Inflammatory macrophage (primary cell): Measurements from ENCODE around the gene B3GLCT.

Experiments used
- DNase-seq, 2 donors: peaks; one replicate each; pipeline ENCODE4 v3.0.0-alpha.2; 2020 to 2022

Gene B3GLCT

DNA sequence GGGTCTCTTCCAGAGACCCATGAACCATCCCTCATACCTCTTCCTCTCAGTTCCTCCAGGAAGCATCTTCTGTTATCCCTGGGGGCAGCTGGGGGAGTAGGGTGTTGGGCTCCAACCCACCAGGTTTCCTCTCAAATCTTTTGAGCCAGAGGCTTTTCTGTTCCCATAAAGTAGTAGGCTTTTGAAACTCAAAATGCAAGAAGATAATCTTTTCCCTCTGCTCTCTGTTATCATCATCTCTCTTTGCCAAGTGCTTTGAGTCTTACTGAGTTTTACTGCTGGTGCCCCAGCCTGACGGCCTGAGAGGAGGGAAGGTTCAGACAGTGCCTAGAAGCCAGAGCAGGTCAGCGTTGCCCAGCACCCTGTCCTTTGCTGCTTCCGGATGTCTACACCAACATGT is 157.2 kb downstream of the B3GLCT start:
- DNase-seq: no peak

DNA sequence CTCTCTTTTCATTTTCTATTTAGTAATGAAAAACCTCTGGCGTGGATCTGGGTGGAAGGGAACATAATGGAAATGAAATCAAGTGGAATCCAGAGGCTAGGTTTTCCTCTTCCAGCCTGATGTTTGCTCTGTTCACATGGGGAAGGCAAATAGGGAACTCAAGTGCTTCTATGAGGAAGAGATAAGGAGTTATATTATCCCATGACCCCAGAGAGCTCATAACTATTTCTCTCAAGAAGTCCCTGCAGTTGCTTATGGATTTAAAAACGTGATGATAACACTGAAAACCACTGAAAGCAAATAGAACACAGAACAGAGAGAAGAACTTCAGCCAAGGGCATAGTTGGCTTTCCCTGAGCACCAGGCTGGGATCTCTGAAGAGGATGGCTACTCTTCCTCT is 157.8 kb downstream of the B3GLCT start:
- no peak for DNase-seq

DNA sequence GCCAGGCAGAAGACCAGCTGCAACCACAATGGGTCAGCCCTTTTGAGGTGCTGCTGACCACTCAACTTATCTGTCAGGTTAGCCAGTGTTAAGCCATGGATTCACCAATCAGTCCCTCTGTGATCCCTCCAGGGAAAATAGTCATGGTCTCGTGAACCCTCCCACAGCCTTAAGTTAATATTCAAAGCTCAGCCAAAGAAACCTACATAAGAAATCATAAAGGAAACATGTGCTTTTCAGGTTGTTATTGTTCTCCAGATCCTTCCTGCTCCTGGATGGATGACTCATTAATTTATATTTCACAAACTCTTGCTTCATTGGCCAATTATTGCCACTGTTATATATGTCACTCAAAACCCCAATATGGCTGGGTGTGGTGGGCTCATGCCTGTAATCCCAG is 161.9 kb downstream of the B3GLCT start:
- DNase-seq: no peak

DNA sequence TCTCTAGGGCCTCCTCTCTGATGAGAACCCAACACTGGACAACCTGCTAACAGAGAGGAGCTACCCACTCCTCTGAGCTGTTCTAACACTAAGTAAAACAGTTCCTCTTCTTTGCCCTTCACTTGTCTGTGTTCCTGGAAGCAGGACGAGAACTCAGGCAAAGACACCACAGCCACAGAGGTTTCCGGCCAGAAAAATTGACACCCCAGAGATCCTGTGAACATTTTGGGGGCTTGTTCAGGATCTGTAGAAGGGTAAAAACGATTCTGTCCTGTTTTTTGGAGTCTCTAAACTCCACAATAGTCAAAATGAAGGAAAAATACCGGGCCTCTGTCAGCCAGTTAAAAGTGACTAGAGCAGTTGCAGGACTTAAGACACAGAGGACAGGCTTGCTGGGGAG is 165.9 kb downstream of the B3GLCT start:
- no peak for DNase-seq

DNA sequence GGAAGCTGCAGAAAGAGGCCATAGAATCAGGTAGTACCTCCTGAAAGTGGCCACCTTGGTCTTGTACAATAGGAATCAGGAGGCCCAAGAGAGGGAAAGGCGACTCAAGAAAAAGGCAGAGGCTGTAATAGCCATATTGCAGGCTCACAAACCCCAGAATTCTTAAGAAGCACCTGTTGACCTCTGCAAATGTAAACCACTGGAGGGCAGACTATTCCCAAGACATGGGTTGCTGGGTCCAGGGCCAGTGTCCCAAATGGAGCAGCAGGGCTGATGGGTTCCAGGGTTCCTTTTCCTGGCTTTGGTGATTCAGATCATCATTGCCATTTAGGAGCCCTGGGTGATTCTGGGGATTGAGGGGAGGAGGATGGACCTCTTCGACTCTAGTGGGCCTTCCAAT is 167.6 kb downstream of the B3GLCT start:
- no peak for DNase-seq

DNA sequence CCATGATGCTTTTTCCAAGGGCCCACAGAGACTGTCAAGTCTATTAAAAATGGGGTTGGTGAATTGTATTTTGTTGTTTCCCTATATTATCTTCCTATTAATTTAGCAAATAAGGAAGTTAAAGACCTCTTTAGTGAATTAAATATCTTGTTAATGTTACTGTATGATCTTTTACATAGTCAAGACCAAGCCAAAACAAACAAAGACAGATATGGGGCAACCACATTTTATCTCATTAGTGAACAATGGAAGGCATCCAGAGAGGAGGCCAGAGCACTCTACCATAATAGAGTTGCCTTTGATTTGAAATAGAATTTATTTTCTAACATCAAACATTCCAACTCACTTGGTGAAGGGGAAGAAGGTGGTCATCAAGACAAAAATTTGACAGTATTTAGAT is 169.4 kb downstream of the B3GLCT start:
- DNase-seq: no peak

DNA sequence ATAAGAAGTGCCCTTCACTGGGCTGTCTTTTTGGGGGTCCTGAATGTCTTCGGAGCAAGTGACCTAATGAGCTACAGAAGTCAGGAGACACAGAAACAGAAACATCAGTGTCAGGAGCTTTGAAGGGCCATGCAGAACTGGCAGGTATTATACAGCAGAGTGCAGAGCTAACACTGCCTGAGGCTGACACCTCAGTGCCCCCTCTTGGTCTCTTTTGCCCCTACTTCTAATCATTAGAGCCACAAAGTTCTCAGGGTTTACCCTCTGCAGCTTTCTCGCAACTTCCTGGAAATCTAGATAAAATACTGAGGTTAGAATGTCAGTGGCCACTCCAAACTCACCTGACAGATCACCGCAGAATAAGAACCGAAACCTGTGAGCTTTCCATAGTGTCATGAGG is 172.7 kb downstream of the B3GLCT start:
- DNase-seq: no peak

DNA sequence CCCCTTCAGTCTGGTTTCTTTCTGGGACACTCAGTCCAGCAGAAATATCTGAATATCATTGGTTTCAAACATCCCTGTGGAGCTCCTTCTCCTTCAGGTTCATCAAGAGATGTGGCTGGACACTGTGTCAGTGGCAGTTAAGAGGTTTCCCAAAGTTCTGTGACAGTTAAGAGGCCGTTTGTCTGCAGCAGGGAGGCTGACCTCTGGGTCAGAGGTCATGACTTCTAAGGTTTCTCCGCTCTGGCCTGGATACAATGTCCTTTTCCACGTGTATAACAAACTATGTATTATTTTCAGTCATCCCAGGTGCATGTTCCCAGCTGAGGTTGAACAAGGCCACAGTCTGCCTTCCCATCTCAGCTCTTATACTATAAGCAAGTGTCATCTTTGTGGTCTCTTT is 174.9 kb downstream of the B3GLCT start:
- no peak for DNase-seq

DNA sequence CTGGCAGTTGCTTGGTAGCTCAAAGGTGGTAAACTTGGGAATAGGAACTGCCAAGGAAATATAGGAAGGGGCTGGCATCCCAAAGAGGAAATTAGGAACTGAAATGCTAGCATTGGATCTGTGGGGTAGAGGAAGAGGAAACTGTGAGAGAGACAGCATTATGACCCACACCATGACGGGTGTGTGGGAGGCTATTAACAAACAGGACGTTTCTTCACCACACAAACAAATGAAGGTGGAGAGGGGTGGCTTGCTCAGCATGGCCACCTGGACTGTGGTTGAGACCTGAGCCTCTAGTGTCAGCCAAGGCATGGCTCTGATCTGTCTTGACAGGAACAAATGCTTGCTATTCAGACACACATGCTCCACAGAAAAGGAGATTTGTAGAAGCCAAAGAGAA is 178.2 kb downstream of the B3GLCT start:
- DNase-seq: peak; percentile 33 to 59

DNA sequence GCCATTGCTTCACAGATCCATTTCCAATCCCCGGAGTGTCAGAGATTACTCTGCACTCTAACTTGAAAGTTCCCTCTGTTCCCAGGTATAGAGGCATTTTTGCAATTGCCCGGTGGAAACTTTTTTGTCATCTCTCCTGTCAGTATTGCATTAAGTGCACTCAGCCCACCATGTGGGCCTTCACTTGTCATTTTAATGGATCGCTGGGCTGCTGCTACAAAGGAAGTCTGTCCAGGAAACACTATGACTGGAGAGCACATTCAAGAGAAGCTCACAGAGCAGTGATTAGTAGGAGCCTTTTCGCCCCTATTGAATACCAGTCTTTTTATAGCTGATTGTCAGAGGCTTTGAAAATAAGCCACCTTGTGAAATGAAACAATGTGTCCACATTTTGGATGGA is 180.9 kb downstream of the B3GLCT start:
- no peak for DNase-seq
